B cell (primary cell): ENCODE data around the gene SMPD3. TPM values are rescaled to one million over a fixed set of nuclear protein-coding genes. Genes with fewer than 3 reads are reported as not detected.

Experiments used
- ATAC-seq: fragments of 200-7000 bp; cut with Tn5 transposase; one replicate; pipeline ENCODE4 v1.10.0; 2021; ENCODE audit warnings: low read depth, mild to moderate bottlenecking, moderate number of reproducible peaks, moderate library complexity
- CTCF ChIA-PET: fragments of 350-600 bp; sonication (Branson Sonifier 250); formaldehyde crosslinking; loops from one replicate; lab custom pipeline; 2021; ENCODE audit warnings: antibody characterized with exemption, inconsistent platforms; lab: Charles Lee
- POLR2A ChIA-PET: fragments of 350-600 bp; sonication (Branson Sonifier 250); formaldehyde crosslinking; loops from one replicate; lab custom pipeline; 2021; ENCODE audit warnings: antibody characterized with exemption; lab: Charles Lee
- DNase-seq: peaks from one replicate; pipeline ENCODE4 v3.0.0; 2013
- H2AFZ ChIP-seq: 2 replicates; pipeline ENCODE4 v1.6.1; 2012; ENCODE audit warnings: mild to moderate bottlenecking, low read depth, low read length; ENCODE audit not compliant: insufficient read depth, poor library complexity, severe bottlenecking
- H3K27ac ChIP-seq, 2 donors: 1 replicate in 1 of 2; 2 replicates in 1 of 2; pipeline ENCODE4 v1.5.1; 2012 to 2013; ENCODE audit warnings: low read length in 2 of 2, mild to moderate bottlenecking in 2 of 2, moderate library complexity in 1 of 2
- H3K27me3 ChIP-seq, 4 experiments: fragments of 200-600 bp in 1 of 4; sonication (generic) in 1 of 4; replicated peaks in 1 of 4; 1 replicate in 2 of 4; 2 replicates in 2 of 4; pipeline versions ENCODE4 v1.6.1 to v1.7.0; 2013 to 2016; ENCODE audit warnings: low read length in 3 of 4, mild to moderate bottlenecking in 2 of 4, mixed read lengths in 1 of 4, moderate library complexity in 1 of 4; ENCODE audit not compliant: insufficient read depth in 4 of 4, control insufficient read depth in 3 of 4; ENCODE audit errors: control extremely low read depth in 1 of 4
- H3K36me3 ChIP-seq, 2 experiments: replicated peaks in 1 of 2; 1 replicate in 1 of 2; 2 replicates in 1 of 2; pipeline versions ENCODE4 v1.6.1 to v1.7.1; 2013; ENCODE audit warnings: low read length in 1 of 2; ENCODE audit not compliant: insufficient read depth in 2 of 2, control insufficient read depth in 1 of 2; ENCODE audit errors: control extremely low read depth in 1 of 2, extremely low read depth in 1 of 2
- H3K4me1 ChIP-seq, 2 donors: fragments of 200-600 bp in 1 of 2; sonication (generic) in 1 of 2; 1 replicate in 1 of 2; 2 replicates in 1 of 2; pipeline versions ENCODE4 v1.5.1 to v1.6.1; 2013 to 2017; ENCODE audit warnings: low read length in 2 of 2; ENCODE audit not compliant: control insufficient read depth in 2 of 2, insufficient read depth in 2 of 2
- H3K4me2 ChIP-seq: replicated peaks from 2 replicates; pipeline ENCODE3; 2012; ENCODE audit warnings: mild to moderate bottlenecking, low read depth, low read length; ENCODE audit not compliant: poor library complexity, severe bottlenecking
- H3K4me3 ChIP-seq, 5 experiments: fragments of 200-600 bp in 1 of 5; sonication (generic) in 1 of 5; 1 replicate in 3 of 5; 2 replicates in 2 of 5; pipeline versions ENCODE4 v1.5.1 to v1.7.0; 2011 to 2016; ENCODE audit warnings: low read length in 4 of 5, mild to moderate bottlenecking in 4 of 5, low read depth in 2 of 5, control low read depth in 1 of 5, moderate library complexity in 1 of 5; ENCODE audit not compliant: insufficient read depth in 1 of 5; ENCODE audit errors: control extremely low read depth in 1 of 5, extremely low read depth in 1 of 5
- H3K79me2 ChIP-seq: fragments of 200-600 bp; sonication (generic); one replicate; pipeline ENCODE4 v1.6.0; 2016; ENCODE audit warnings: low read length; ENCODE audit not compliant: control insufficient read depth, insufficient read depth
- H3K9ac ChIP-seq: fragments of 200-600 bp; sonication (generic); 2 replicates; pipeline ENCODE4 v1.6.1; 2017; ENCODE audit warnings: mild to moderate bottlenecking, low read length, moderate library complexity
- H3K9me3 ChIP-seq, 3 donors: one replicate each; pipeline versions ENCODE4 v1.6.1 to v1.7.1; 2013; ENCODE audit warnings: low read length in 2 of 3; ENCODE audit not compliant: control insufficient read depth in 2 of 3, insufficient read depth in 1 of 3; ENCODE audit errors: control extremely low read depth in 1 of 3
- H4K20me1 ChIP-seq: 2 replicates; pipeline ENCODE4 v1.6.0; 2012; ENCODE audit warnings: mild to moderate bottlenecking, low read length; ENCODE audit not compliant: insufficient read depth, control insufficient read depth, poor library complexity, severe bottlenecking
- H3K27ac Mint-ChIP-seq: one replicate; pipeline ENCODE4 v1.8.0; 2021; ENCODE audit warnings: mixed read lengths
- H3K27me3 Mint-ChIP-seq: one replicate; pipeline ENCODE4 v1.8.0; 2021; ENCODE audit warnings: mixed read lengths
- H3K4me1 Mint-ChIP-seq: one replicate; pipeline ENCODE4 v1.8.0; 2021; ENCODE audit warnings: mixed read lengths
- H3K4me3 Mint-ChIP-seq: one replicate; pipeline ENCODE4 v1.8.0; 2021; ENCODE audit warnings: mixed read lengths
- H3K9me3 Mint-ChIP-seq: one replicate; pipeline ENCODE4 v1.8.0; 2022; ENCODE audit warnings: mixed read lengths; ENCODE audit not compliant: insufficient read depth
- CTCF ChIP-seq: fragments of 200-600 bp; IDR thresholded peaks from one replicate; pipeline ENCODE4 v1.8.0; 2022; ENCODE audit warnings: antibody characterized with exemption, mild to moderate bottlenecking
- EZH2 ChIP-seq: IDR thresholded peaks from 2 replicates; pipeline ENCODE4 v1.6.1; 2012; ENCODE audit warnings: borderline replicate concordance, low read depth, mild to moderate bottlenecking, moderate library complexity, low read length; ENCODE audit not compliant: insufficient read depth, poor library complexity, severe bottlenecking
- WGBS: methylation state at CpG from one replicate; pipeline ENCODE4 v1.1.5; 2013; ENCODE audit warnings: missing lambda C conversion rate; ENCODE audit not compliant: insufficient coverage; 5-methylcytosine and 5-hydroxymethylcytosine counted together
- intact Hi-C: fragments of 100-400 bp; cut with micrococcal nuclease; formaldehyde crosslinking; loops from one replicate; pipeline ENCODE4 v1.10.0; 2022
- polyA plus RNA-seq: library from polyadenylated mRNA; depleted of rRNA; stranded (reverse); fragments of >200 nt; gene quantifications from 2 replicates; pipeline ENCODE4 v1.2.3, GENCODE V29; 2012
- total RNA-seq, 2 donors: library from RNA; stranded (reverse); fragments of 120-200 nt in 1 of 2; gene quantifications; 1 replicate in 1 of 2; 2 replicates in 1 of 2; pipeline versions ENCODE4 v1.2.3 to v1.2.4, GENCODE V29; 2013 to 2022

Gene SMPD3
- total and polyA plus RNA-seq, 2 donors (not counting 1 experiment from before 2014, with no cell fraction given) = 1.2 to 2.8 TPM

GRCh38 chr16:68395815-68396214 lies 52.5 kb downstream of the SMPD3 start:
- Histone ChIP-seq H3K27me3 (no peaks in the 10 kb centered on the region), H4K20me1 (no peaks in the 10 kb centered on the region), H3K79me2 (no peaks in the 10 kb centered on the region), H2AFZ (no peak overlapping the region), H3K9ac (no peak overlapping the region), H3K36me3 (no peaks in the 10 kb centered on the region), H3K4me2 (no peak overlapping the region), H3K9me3 (no peaks in the 10 kb centered on the region), H3K4me3 (no peak overlapping the region), H3K27ac (no peak overlapping the region), H3K4me1 (no peaks in the 10 kb centered on the region)
- 74% methylated on average over 4 of the region's 4 CpGs for WGBS
- Mint-ChIP-seq H3K9me3 (no peaks in the 10 kb centered on the region), H3K4me3 (no peak overlapping the region), H3K27ac (no peak overlapping the region), H3K4me1 (peaks cover 2% of the 10 kb centered on the region), H3K27me3 (no peaks in the 10 kb centered on the region)
- TF ChIP-seq EZH2 (no peak), CTCF (no peak)
- DNase-seq (no peak), ATAC-seq (no peak)
- CTCF ChIA-PET = interaction anchor here (1.1 to 3.8 kb wide), 9 partner anchors 11 to 126 kb away, joined by 3 to 28 read pairs (median 5); no protein-coding TSS in a partner anchor
- intact Hi-C loops = no loop called here
- POLR2A ChIA-PET = no interaction called here

- CTCF ChIA-PET = interaction anchor here (1.4 to 3.8 kb wide), 7 partner anchors 12 to 126 kb away, joined by 3 to 28 read pairs (median 9); no protein-coding TSS in a partner anchor
- Histone ChIP-seq H3K27ac (no peak overlapping the region), H4K20me1 (no peaks in the 10 kb centered on the region), H3K36me3 (no peaks in the 10 kb centered on the region), H3K79me2 (no peaks in the 10 kb centered on the region), H2AFZ (no peak overlapping the region), H3K4me1 (no peaks in the 10 kb centered on the region), H3K9me3 (no peaks in the 10 kb centered on the region), H3K4me2 (no peak overlapping the region), H3K9ac (no peak overlapping the region), H3K4me3 (no peak overlapping the region), H3K27me3 (no peaks in the 10 kb centered on the region)
- H3K9me3 Mint-ChIP-seq = no peaks in the 10 kb centered on the region
- H3K4me3 Mint-ChIP-seq = no peak overlapping the region
- no peak for TF ChIP-seq CTCF
- H3K4me1 Mint-ChIP-seq = peaks cover 2% of the 10 kb centered on the region
- WGBS = 99% methylated on average over 6 of the region's 8 CpGs
- POLR2A ChIA-PET = no interaction called here
- H3K27ac Mint-ChIP-seq = no peak overlapping the region
- DNase-seq = no peak
- intact Hi-C loops = no loop called here
- ATAC-seq = no peak
- H3K27me3 Mint-ChIP-seq = no peaks in the 10 kb centered on the region
Measured at GRCh38 chr16:68395167-68395786, 53.0 kb downstream of the SMPD3 start.
